ENCODE results near the gene APBB1. TPM values are rescaled to one million over a fixed set of nuclear protein-coding genes. Genes with fewer than 3 reads are reported as not detected.

Gene APBB1
- total and polyA plus RNA-seq, 10 of the 15 experiments (the other 5 are each of a cell fraction or from before 2014, with no cell fraction given), result 0.31 to 10.6 (median 5.4) TPM

- no peak for TF ChIP-seq RB1 (IDR thresholded peaks at IDR 0.05; ENCODE audit: borderline replicate concordance)
- TF ChIP-seq ETV6 (conservative IDR thresholded peaks at IDR 0.05 in 1 of 2, IDR thresholded peaks at IDR 0.05 in 1 of 2; ENCODE audit: borderline replicate concordance in 1 of 2, low read depth in 1 of 2), result no peak
Measured at GRCh38 chr11:6456361-6457073, 37.6 kb upstream of the APBB1 start (continued).

GRCh38 chr11:6455070-6455469, 36.2 kb upstream of the APBB1 start:
- ChIA-PET CTCF (interaction anchor here (1.2 to 2.7 kb wide), 3 partner anchors 11 to 50 kb away, joined by 4 to 14 read pairs (median 7); no protein-coding TSS in a partner anchor), RAD21 (ENCODE audit: unreplicated experiment) (interaction anchor here (1.7 to 2.1 kb wide), 2 partner anchors 11 to 76 kb away, joined by 4 to 5 read pairs; no protein-coding TSS in a partner anchor), SMC1A (ENCODE audit: uncharacterized antibody, unreplicated experiment) (interaction anchor here (0.7 to 2.1 kb wide), 6 partner anchors 11 to 79 kb away, joined by 3 to 8 read pairs (median 4); no protein-coding TSS in a partner anchor), POLR2A (no interaction called here)
- no peaks in the 10 kb centered on the region for H3K27me3 ChIP-seq (replicated peaks in 1 of 2; ENCODE audit: control insufficient read depth in 2 of 2, insufficient read depth in 2 of 2, low read length in 1 of 2)
- no TSS peak for BruUV-seq (replicated peaks)
- no peak overlapping the region for H3K4me3 ChIP-seq
- no peak for ATAC-seq
- no peak overlapping the region for H3K27ac ChIP-seq (ENCODE audit: control insufficient read depth, insufficient read depth)
- no peaks in the 10 kb centered on the region for H3K4me1 ChIP-seq (ENCODE audit: control insufficient read depth, insufficient read depth, low read length)
- FAIRE-seq, result no peak
- no peak overlapping the region for H3K4me2 ChIP-seq (ENCODE audit: control insufficient read depth, insufficient read depth)
- in situ Hi-C loops (cut with MboI) (no loop called here), intact Hi-C loops (cut with micrococcal nuclease; ENCODE audit: unreplicated experiment) (no loop called here)
- H3K79me2 ChIP-seq (ENCODE audit: control insufficient read depth, insufficient read depth, low read length), result no peaks in the 10 kb centered on the region
- 41% methylated on average over 2 of the region's 2 CpGs for WGBS (ENCODE audit: insufficient coverage, insufficient replicate concordance, low lambda C conversion rate, missing lambda C conversion rate)
- H3K36me3 ChIP-seq (ENCODE audit: control insufficient read depth in 2 of 2, insufficient read depth in 2 of 2, low read length in 1 of 2), result no peaks in the 10 kb centered on the region; a peak in 1 of 4 replicates
- no peak overlapping the region for H3K9ac ChIP-seq (ENCODE audit: control insufficient read depth, insufficient read depth, low read length)
- no peak for DNase-seq (ENCODE audit: low read depth, low spot score)
- no peaks in the 10 kb centered on the region for H4K20me1 ChIP-seq (ENCODE audit: control insufficient read depth, insufficient read depth)
- no peaks in the 10 kb centered on the region for H3K9me3 ChIP-seq (replicated peaks; ENCODE audit: control insufficient read depth, insufficient read depth, low read length)
- no peak overlapping the region for H2AFZ ChIP-seq (ENCODE audit: control insufficient read depth, low read depth, low read length)
- TF ChIP-seq RELA (IDR thresholded peaks at IDR 0.05; ENCODE audit: borderline replicate concordance, partially characterized antibody) (no peak), RFX5 (IDR thresholded peaks at IDR 0.05; ENCODE audit: low read depth, low read length) (no peak), KDM1A (IDR thresholded peaks at IDR 0.05; ENCODE audit: borderline replicate concordance) (no peak), YBX1 (IDR thresholded peaks at IDR 0.05) (no peak), TCF7 (IDR thresholded peaks at IDR 0.05; ENCODE audit: borderline replicate concordance) (no peak), SIN3A (IDR thresholded peaks at IDR 0.05; ENCODE audit: low read depth, low read length) (no peak), USF1 (IDR thresholded peaks at IDR 0.05; ENCODE audit: borderline replicate concordance, extremely low read length, insufficient read depth, low read depth, low read length) (no peak), PRDM15 (CRISPR knock-in tag; IDR thresholded peaks at IDR 0.05) (no peak), ZNF592 (IDR thresholded peaks at IDR 0.05) (no peak), DPF2 (IDR thresholded peaks at IDR 0.05) (no peak)

All from GM12878 (cell line).